Large intestine (tissue), 3 donors: Measurements from ENCODE around the gene RAB43. TPM values are rescaled to one million over a fixed set of nuclear protein-coding genes. Genes with fewer than 3 reads are reported as not detected.

Experiments used
- DNase-seq, 2 donors: peaks; one replicate each; pipeline versions ENCODE4 v3.0.0 to v3.0.0-alpha.2; 2013
- H3K27ac ChIP-seq: one replicate; pipeline ENCODE4 v1.5.1; 2013; ENCODE audit warnings: low read length
- H3K27me3 ChIP-seq: 2 replicates; pipeline ENCODE4 v1.6.1; 2013; ENCODE audit warnings: low read length; ENCODE audit not compliant: control insufficient read depth, insufficient read depth
- H3K36me3 ChIP-seq: 2 replicates; pipeline ENCODE4 v1.6.1; 2013; ENCODE audit warnings: low read length; ENCODE audit not compliant: control insufficient read depth, insufficient read depth
- H3K4me1 ChIP-seq: one replicate; pipeline ENCODE4 v1.6.1; 2013; ENCODE audit warnings: low read length; ENCODE audit not compliant: control insufficient read depth, insufficient read depth
- H3K4me3 ChIP-seq: one replicate; pipeline ENCODE4 v1.5.1; 2013; ENCODE audit warnings: low read length
- H3K9me3 ChIP-seq: one replicate; pipeline ENCODE4 v1.6.1; 2013; ENCODE audit warnings: mild to moderate bottlenecking, low read depth, low read length, moderate library complexity; ENCODE audit not compliant: control insufficient read depth
- WGBS: methylation state at CpG from one replicate; pipeline ENCODE4 v1.1.5; 2013; ENCODE audit warnings: low lambda C conversion rate; ENCODE audit not compliant: insufficient coverage; 5-methylcytosine and 5-hydroxymethylcytosine counted together
- polyA plus RNA-seq: library from polyadenylated mRNA; unstranded; fragments of 120-200 nt; gene quantifications from one replicate; pipeline ENCODE4 v1.2.1, GENCODE V29; 2013

RAB43 gene
- polyA plus RNA-seq, 1 donor, result 7.7 TPM

DNA sequence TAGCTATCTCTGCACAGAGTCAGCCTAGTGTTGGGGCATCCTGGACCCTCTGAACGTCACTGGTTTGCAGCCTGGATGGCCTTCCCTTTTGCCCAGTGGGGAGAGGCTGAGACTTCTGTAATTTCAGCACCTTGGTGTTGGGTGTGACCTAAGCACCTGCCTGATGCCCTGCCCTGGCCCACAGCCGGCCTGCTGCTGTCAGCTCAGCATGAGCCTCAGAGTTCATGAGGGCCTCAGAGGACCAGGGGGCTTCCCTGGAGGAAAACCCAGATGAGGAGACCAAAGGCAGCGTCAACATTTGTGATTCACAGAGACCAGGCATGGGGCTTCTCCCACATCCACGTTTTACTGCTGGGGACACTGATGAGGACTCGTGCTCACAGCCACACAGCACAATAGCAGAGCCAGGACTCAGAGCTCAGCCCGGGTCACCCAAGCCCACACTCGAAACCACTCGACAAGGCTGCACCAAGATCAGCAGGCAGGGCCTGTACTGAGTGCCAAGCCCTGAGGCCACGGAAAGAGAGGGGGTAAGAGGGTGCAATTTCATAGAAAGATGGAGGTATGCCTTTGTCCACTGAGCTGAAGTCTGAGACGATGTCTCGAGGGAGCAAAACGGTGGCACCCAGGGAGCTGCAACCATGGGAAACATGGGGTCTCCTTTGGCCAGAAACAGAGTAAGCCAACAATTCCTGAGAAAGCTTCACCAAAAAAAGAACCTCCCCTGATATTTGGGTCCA lies 70.9 kb downstream of the RAB43 start:
- Histone ChIP-seq H3K27me3 (peaks cover 22% of the 10 kb centered on the region), H3K4me1 (peaks cover 10% of the 10 kb centered on the region), H3K9me3 (peaks cover 10% of the 10 kb centered on the region), H3K27ac (no peak overlapping the region), H3K36me3 (no peaks in the 10 kb centered on the region), H3K4me3 (no peak overlapping the region)
- no CpG with 5 or more reads among the region's 12 CpGs for WGBS
- DNase-seq, result no peak

DNA sequence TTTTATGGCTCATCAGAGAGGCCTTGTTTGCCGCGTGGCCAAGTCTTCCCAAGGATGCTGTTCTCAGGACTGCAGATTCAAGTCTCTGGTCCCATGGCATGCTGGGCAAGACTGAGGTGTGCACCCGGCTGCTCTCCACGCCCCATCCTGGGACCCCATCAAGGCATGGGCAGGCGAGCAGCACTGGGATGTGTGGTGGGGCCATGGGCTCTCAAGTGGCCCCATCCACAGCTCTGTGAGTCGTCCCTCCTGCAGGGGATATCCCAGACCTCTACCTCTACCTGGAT lies 74.1 kb downstream of the RAB43 start:
- WGBS, result no CpG with 5 or more reads among the region's 6 CpGs
- Histone ChIP-seq H3K36me3 (no peaks in the 10 kb centered on the region), H3K27me3 (peaks cover 38% of the 10 kb centered on the region), H3K4me1 (no peaks in the 10 kb centered on the region), H3K9me3 (peaks cover 13% of the 10 kb centered on the region), H3K4me3 (no peak overlapping the region), H3K27ac (no peak overlapping the region)
- DNase-seq, result no peak

DNA sequence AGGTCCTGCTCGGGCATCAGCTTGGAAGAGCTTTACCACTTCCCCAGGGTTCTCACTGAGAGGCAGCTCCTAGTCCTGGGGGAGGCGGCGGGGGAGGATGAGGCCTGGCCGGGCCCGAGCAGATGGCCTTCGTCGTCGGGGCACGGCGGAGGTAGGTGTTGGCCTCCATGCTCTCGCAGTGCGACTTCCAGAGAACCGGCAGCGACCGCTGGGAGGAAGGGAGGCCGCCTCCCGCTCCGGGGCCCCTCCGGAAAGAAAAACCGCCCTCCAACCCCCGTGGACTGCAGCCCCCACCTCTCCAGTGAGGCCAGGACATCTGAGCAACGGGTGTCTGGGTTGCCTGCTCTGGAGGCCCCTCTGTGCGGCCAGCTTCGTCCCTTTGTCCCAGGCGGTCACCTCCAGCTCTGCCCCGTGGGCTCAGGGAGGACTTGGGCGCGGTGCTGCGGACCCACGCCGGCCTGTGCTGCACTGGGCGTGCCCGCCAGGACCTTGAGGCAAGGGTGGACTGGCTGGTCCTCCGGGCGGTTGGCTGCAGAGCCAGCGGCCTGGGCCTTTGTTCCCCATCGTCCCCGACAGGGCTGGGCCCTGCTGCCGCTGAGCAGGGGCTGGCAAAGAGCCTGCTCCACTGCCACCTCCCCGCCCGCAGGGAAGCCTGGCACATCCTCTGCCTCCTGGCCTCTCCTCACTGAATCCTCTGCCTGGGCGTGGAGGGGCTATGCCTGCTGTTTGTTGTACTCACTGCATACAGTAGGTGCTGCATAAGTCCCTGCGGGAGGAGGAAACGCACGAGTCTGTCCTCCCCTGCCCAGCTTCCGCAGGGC lies 74.7 kb downstream of the RAB43 start:
- DNase-seq, result no peak
- peaks cover 43% of the 10 kb centered on the region for H3K27me3 ChIP-seq

DNA sequence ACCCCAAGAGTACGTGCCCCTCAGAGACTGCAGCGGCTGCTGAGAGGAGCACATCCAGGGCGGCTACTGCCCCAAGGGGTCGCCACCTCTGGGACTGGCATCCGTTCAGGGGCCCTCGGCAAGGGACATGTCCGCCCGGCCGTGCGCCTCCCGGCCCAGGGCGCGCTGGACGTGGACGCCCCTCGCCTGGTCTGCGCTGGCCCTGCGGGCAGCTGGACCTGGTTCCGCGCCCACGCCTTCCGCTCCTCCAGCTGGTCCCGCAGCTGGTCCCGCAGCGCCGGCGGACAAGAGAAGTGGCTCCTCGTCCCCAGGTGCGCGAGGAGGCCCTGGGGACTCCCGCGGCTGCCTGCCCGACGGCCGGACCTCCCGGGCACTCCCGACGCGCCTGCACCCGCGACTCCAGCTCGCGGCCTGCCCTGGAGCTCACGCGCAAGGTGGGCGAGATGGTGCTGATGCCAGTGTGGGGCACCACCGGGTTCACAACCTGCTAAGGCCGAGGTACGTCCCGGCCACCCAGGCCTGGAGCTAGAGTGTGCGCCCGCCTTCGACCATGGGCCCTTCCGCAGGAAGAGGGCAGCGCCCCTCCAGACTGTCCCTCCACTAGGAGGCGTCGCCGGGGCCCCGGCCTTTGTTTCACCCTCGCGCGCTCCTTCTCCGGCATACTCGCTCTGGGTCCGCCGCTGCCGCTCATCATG lies 75.4 kb downstream of the RAB43 start:
- Histone ChIP-seq H3K9me3 (peaks cover 13% of the 10 kb centered on the region), H3K4me1 (no peaks in the 10 kb centered on the region), H3K27ac (no peak overlapping the region), H3K36me3 (no peaks in the 10 kb centered on the region), H3K27me3 (peaks cover 44% of the 10 kb centered on the region), H3K4me3 (no peak overlapping the region)
- WGBS, result no CpG with 5 or more reads among the region's 67 CpGs
- no peak for DNase-seq

More for the DNA sequence above, 74.7 kb downstream of the RAB43 start:
- Histone ChIP-seq H3K4me3 (no peak overlapping the region), H3K27ac (no peak overlapping the region), H3K4me1 (no peaks in the 10 kb centered on the region), H3K36me3 (no peaks in the 10 kb centered on the region), H3K9me3 (peaks cover 13% of the 10 kb centered on the region)
- no CpG with 5 or more reads among the region's 46 CpGs for WGBS

DNA sequence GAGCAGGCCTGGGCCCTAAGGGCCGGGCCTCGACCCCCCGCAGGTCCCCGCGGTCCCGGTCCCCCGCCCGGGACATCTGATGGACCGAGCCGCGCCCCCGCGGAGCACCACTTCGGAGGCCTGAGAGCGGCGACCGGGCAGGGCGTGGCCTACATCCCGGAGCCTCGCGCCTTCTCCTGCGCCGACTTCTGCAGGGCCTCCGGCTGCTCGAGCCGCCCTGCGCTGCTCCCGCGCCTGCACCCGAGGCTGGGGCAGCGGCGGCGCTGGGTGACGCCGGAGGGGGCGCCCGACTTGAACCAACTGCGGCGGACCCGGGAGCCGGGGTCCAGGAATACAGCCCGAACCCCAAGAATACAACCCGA lies 75.9 kb downstream of the RAB43 start:
- WGBS, result no CpG with 5 or more reads among the region's 43 CpGs
- no peak overlapping the region for H3K4me3 ChIP-seq
- DNase-seq, result no peak
- H3K27ac ChIP-seq, result no peak overlapping the region
- no peaks in the 10 kb centered on the region for H3K4me1 ChIP-seq
- H3K36me3 ChIP-seq, result no peaks in the 10 kb centered on the region
- peaks cover 13% of the 10 kb centered on the region for H3K9me3 ChIP-seq
- peaks cover 44% of the 10 kb centered on the region for H3K27me3 ChIP-seq

DNA sequence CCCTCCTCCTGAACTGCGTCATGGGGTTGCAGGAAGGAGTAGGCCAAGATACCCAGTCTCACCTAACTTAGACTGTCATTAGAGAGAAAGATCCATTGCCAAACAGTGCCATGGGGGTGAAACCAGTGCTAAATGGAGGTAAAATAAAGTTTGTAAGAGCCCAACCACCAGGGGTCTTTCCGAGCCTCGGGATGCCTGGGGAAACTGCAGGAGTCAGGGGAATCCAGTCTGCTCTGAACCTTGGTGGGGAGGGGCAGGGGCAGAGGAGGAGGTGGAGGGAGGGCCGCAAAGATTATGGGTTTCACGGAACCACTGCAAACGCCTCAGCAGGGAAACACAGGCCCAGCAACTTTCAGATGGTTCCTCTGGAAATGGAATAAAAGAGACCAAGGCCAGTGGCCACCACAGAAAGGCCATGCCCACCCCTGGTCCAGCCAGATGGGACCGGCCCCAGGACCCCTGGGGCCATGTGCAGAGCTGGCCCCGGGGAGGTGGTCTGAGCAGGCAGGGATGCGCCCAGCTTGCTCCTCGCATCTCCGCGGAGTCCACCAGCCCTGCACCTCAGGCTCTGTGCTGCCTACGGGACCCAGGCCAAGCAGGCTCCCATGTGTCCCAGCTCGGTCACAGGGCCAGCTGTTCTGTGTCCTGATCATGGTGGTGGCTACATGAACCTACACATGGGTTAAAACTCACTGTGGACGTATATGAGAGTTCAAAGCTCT lies 80.9 kb downstream of the RAB43 start:
- peaks cover 31% of the 10 kb centered on the region for H3K27me3 ChIP-seq
- no peak overlapping the region for H3K4me3 ChIP-seq
- no peaks in the 10 kb centered on the region for H3K4me1 ChIP-seq
- no CpG with 5 or more reads among the region's 15 CpGs for WGBS
- no peak overlapping the region for H3K27ac ChIP-seq
- no peaks in the 10 kb centered on the region for H3K36me3 ChIP-seq
- no peak for DNase-seq
- H3K9me3 ChIP-seq, result peaks cover 4% of the 10 kb centered on the region

DNA sequence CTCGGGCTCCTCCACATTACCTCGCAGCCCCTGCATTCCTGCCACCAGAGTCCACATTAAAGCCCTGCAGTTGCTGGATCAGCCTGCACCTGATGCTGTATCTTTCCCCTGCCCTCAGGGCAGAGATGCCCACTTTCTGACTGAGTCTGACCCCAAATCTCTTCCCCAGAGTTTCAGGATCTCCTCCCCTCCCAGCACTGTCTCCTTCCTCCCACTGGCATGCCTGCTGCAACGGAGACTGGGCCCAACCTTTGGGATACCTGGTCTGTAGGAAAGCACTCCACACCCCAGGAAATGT lies 81.6 kb downstream of the RAB43 start:
- Histone ChIP-seq H3K4me1 (no peaks in the 10 kb centered on the region), H3K4me3 (no peak overlapping the region), H3K27me3 (peaks cover 23% of the 10 kb centered on the region), H3K27ac (no peak overlapping the region), H3K9me3 (peaks cover 2% of the 10 kb centered on the region), H3K36me3 (no peaks in the 10 kb centered on the region)
- no CpG with 5 or more reads among the region's 3 CpGs for WGBS
- DNase-seq, result no peak

DNA sequence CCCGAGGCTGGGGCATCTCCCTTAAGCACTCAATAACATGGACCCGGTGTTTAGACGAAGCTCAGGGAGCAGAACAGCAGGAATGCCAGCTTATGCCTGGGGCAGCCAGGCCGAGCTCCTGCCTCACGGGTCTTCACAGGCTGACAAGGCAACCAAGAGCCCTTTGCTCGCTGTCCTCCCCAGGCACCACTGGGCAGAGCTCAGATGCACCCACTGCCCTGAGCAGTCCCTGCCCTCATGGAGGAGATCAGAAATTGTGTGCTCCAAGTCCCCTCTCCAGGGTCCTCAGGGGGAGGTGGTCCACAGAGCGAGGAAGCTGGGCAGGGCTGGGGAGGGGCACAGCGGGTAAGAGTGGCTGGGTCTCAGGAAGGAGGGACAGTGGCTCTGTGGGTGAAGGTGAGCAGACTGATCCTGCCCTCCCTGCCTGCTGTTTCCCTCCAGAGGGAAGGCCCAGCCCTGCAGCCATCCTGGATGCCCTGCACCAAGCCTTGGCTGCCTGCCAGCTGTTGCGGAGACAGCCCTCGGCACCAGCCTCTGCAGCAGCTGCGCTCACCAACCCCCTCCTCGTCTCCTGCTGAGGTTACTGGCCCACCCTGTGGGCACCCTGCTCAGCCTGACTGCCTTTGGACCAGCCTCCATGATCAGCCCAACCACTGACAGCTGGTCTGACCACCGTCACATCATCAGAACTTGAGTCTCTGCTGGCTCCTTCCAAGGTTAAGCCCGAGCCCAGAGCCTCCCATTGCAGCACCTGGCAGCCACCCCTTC lies 82.1 kb downstream of the RAB43 start:
- H3K4me3 ChIP-seq, result no peak overlapping the region
- peaks cover 23% of the 10 kb centered on the region for H3K27me3 ChIP-seq
- no peaks in the 10 kb centered on the region for H3K9me3 ChIP-seq
- WGBS, result no CpG with 5 or more reads among the region's 14 CpGs
- DNase-seq, result no peak
- H3K27ac ChIP-seq, result no peak overlapping the region
- no peaks in the 10 kb centered on the region for H3K36me3 ChIP-seq
- no peaks in the 10 kb centered on the region for H3K4me1 ChIP-seq

DNA sequence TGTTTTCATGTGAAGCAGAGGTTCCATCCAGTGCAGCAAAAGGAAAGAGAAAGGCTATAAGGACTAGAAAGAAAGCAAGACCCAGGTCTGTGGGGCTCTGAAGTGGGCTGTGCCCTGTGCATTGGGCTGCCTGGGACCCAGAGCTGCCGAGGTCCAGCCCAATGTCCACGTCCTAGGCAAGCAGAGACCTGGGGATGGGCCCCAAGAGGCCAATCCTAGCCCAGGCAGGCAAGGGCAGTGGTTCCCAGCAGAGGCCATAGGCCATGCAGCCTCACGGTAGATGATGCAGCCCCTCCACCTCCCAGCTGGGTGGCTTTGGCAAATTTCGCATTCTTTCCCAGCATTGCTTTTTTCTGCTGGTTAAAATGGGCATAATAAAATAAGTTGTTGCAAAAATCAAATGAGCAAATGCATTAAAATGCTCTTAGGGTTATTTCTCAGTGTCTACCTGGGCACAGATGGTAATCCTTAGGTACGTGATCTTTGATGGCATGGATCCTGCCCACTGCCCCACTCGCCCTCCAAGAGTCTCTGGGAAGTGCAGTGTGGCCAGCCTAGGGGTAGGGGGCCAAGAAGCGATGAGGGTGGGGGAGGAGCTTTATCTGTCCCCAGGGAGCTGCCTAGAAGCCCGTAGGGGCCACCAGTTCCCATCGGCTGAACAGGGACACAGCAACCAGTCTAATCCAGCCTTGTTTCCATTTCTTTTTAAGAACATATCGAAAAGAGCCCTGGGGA lies 83.3 kb downstream of the RAB43 start:
- peaks cover 16% of the 10 kb centered on the region for H3K27me3 ChIP-seq
- DNase-seq, result no peak
- WGBS, result no CpG with 5 or more reads among the region's 10 CpGs
- no peak overlapping the region for H3K27ac ChIP-seq
- H3K4me1 ChIP-seq, result no peaks in the 10 kb centered on the region
- no peak overlapping the region for H3K4me3 ChIP-seq
- no peaks in the 10 kb centered on the region for H3K36me3 ChIP-seq
- no peaks in the 10 kb centered on the region for H3K9me3 ChIP-seq
